NB4 (cell line): Measurements from ENCODE around the gene PIK3C2G.

Experiments
- DNase-seq: peaks from one replicate; pipeline ENCODE4 v3.0.0; 2010; ENCODE audit warnings: low read depth
- H3K4me3 ChIP-seq: one replicate; pipeline ENCODE4 v1.5.1; 2011; ENCODE audit warnings: mild to moderate bottlenecking, low read depth, low read length, moderate library complexity
- CTCF ChIP-seq: IDR thresholded peaks from one replicate; pipeline ENCODE4 v1.5.1; 2012; ENCODE audit warnings: low read depth, low read length
- MAX ChIP-seq: IDR thresholded peaks from 2 replicates; pipeline ENCODE4 v1.6.1; 2011; ENCODE audit warnings: low read depth, low read length
- MYC ChIP-seq: IDR thresholded peaks from 2 replicates; pipeline ENCODE4 v1.6.1; 2011; ENCODE audit warnings: low read depth, low read length
- POLR2A ChIP-seq: IDR thresholded peaks from 2 replicates; pipeline ENCODE4 v1.6.1; 2011; ENCODE audit warnings: mild to moderate bottlenecking; ENCODE audit not compliant: insufficient read length; ENCODE audit errors: extremely low read depth

The PIK3C2G gene

DNA sequence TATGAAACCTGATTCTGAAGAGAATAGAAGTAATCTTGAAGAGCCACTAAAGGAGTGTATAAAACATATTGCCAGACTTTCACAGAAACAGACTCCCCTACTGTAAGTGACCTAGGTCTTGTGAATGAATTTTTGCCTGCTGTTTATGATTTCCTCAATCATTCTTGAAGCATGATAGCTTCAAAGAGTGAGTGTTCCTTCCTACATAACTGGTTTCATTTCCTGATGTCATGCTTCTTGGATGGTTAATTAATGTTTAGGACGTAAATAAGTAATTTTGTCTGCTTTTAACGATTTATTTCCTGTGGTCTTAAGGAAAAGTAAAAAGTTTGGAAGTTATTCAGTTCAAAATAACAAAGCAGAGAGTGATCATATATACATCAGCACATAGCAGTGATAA is 129.8 kb downstream of the PIK3C2G start:
- DNase-seq, result no peak
- H3K4me3 ChIP-seq, result no peak overlapping the region
- TF ChIP-seq MAX (no peak), POLR2A (no peak), CTCF (no peak), MYC (no peak)

DNA sequence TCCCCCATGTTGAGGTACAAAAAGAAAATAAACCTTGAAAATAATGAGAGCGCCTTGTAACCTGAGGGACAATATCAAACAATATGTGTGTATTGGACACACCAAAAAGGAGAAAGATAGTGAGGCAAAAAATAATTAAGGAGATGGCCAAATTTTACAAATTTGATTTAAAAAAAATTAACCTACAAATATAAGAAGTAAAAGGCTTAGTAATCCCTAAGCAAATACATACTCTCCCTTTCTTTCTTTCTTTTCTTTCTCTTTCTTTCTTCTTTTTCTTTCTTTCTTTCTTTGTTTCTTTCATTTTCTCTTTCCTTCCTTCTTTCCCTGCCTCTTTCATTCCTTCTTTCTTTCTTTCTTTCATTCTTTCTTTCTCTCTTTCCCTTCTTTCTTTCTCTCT is 133.4 kb downstream of the PIK3C2G start:
- no peak overlapping the region for H3K4me3 ChIP-seq
- TF ChIP-seq MAX (no peak), MYC (no peak), POLR2A (no peak), CTCF (no peak)
- DNase-seq, result no peak

DNA sequence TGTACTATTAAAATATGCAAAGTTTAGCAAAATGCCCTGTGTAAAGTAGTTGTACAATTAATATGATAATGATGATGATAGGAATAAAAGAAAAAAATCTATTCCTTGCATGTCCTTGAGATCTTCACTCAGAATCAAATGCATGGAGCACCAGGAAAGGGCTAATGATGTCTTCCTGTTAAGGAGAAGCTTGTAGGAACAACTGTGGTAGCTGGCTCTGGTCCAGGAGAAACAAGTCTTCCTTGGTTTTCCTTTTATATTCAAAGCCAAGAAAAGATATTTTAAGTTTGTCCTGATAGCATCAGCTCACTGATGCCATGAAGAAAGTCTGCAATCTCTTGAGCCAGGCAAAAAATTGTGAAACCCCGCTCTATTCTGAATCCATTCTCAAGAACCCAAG is 138.9 kb downstream of the PIK3C2G start:
- no peak overlapping the region for H3K4me3 ChIP-seq
- TF ChIP-seq CTCF, result no peak
- no peak for TF ChIP-seq MAX
- no peak for TF ChIP-seq POLR2A
- no peak for TF ChIP-seq MYC
- DNase-seq, result no peak

DNA sequence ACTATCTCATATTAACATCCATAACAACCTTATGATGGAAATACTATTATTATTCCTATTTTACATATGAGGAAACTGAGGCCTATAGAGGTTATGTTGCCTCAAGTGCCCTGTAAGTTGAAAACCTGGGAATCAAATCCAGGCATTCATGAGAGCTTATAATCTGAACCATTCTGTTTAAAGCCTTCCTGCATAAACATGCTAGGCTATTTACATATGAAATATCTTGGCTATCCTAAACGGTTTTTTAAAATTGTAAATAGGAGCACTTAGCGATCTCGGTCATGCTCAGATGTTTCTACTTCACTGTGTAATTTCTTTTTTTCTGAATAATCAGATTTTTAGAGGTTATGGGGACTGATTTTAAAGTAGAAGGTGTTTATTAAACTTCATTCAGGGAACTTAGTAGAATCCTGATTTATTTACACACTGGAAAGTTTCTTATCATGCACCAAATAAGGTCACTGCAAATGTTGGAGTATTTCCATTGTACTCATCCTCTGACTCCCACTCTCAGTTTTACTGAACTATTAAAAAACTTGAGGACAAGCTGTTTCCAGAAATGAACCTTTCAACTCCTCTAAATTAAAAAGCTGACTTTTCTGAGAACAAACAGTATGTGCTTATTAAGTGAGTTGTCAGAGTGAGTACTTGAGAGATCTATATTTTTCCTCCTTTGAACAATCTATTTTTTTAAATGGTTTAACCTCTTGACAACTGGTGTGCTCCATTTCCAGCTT is 141.7 kb downstream of the PIK3C2G start:
- no peak for DNase-seq
- H3K4me3 ChIP-seq, result no peak overlapping the region
- TF ChIP-seq MAX (no peak), CTCF (no peak), MYC (no peak), POLR2A (no peak)

- H3K4me3 ChIP-seq, result no peak overlapping the region
- TF ChIP-seq MAX, result no peak
- TF ChIP-seq POLR2A, result no peak
- TF ChIP-seq CTCF, result no peak
- no peak for TF ChIP-seq MYC
- DNase-seq, result no peak
Measured at GRCh38 chr12:18411453-18411852, 150.1 kb downstream of the PIK3C2G start.

- no peak for DNase-seq
- TF ChIP-seq MYC, result no peak
- TF ChIP-seq MAX, result no peak
- TF ChIP-seq POLR2A, result no peak
- TF ChIP-seq CTCF, result no peak
- H3K4me3 ChIP-seq, result no peak overlapping the region
Measured at GRCh38 chr12:18414671-18415070, 153.4 kb downstream of the PIK3C2G start.
